SK-N-SH treated with all-trans-retinoic acid at 6 μM for 48 hours (cell line): ENCODE data around the gene SMIM22.

Experiments
- ARNTL ChIP-seq: fragments of 450-650 bp; formaldehyde crosslinking; IDR thresholded peaks from 2 replicates; pipeline ENCODE4 v1.5.0; 2020; ENCODE audit warnings: low read depth, mild to moderate bottlenecking, moderate library complexity, borderline replicate concordance
- BACH2 ChIP-seq: fragments of 250-450 bp; sonication (Bioruptor Pico); IDR thresholded peaks from 2 replicates; pipeline ENCODE4 v1.9.0; 2021; ENCODE audit warnings: mild to moderate bottlenecking, borderline replicate concordance
- CSDC2 ChIP-seq: fragments of 250-450 bp; sonication (Bioruptor Pico); IDR thresholded peaks from 2 replicates; pipeline ENCODE4 v1.5.0; 2020; ENCODE audit warnings: mild to moderate bottlenecking, moderate library complexity
- CSRNP3 ChIP-seq: fragments of 250-450 bp; sonication (Bioruptor Pico); IDR thresholded peaks from 2 replicates; pipeline ENCODE4 v1.5.1; 2021; ENCODE audit warnings: mild to moderate bottlenecking, moderate library complexity
- ESRRG ChIP-seq: fragments of 250-450 bp; sonication (Bioruptor Pico); IDR thresholded peaks from 2 replicates; pipeline ENCODE4 v1.6.1; 2021; ENCODE audit warnings: mild to moderate bottlenecking
- ISL1 ChIP-seq: fragments of 250-450 bp; sonication (Bioruptor Pico); IDR thresholded peaks from 2 replicates; pipeline ENCODE4 v2.1.2; 2022; ENCODE audit warnings: mild to moderate bottlenecking, moderate library complexity
- POU6F1 ChIP-seq: fragments of 250-450 bp; sonication (Bioruptor Pico); IDR thresholded peaks from 2 replicates; pipeline ENCODE4 v1.8.0; 2021; ENCODE audit warnings: low read depth, mild to moderate bottlenecking, moderate library complexity, borderline replicate concordance
- RARB ChIP-seq: fragments of 250-450 bp; sonication (Bioruptor Pico); IDR thresholded peaks from 2 replicates; pipeline ENCODE4 v1.8.0; 2021; ENCODE audit warnings: mild to moderate bottlenecking, moderate library complexity
- ZFP3 ChIP-seq: fragments of 250-450 bp; sonication (Bioruptor Pico); IDR thresholded peaks from 2 replicates; pipeline ENCODE4 v1.5.0; 2020; ENCODE audit warnings: mild to moderate bottlenecking, moderate library complexity
- ZFP30 ChIP-seq: fragments of 450-650 bp; formaldehyde crosslinking; IDR thresholded peaks from 2 replicates; pipeline ENCODE4 v1.5.0; 2022; ENCODE audit warnings: mild to moderate bottlenecking, moderate library complexity
- ZNF565 ChIP-seq: fragments of 450-650 bp; formaldehyde crosslinking; conservative IDR thresholded peaks from 2 replicates; pipeline ENCODE4 v1.5.0; 2020; ENCODE audit warnings: low read depth, mild to moderate bottlenecking, moderate library complexity
- ZNF70 ChIP-seq: fragments of 450-650 bp; formaldehyde crosslinking; IDR thresholded peaks from 2 replicates; pipeline ENCODE4 v1.5.0; 2020; ENCODE audit warnings: mild to moderate bottlenecking, moderate library complexity
- TF ChIP-seq, protein P1 (sequence below): fragments of 250-450 bp; sonication (Bioruptor Pico); IDR thresholded peaks from 2 replicates; pipeline ENCODE4 v1.5.1; 2020; ENCODE audit warnings: low read depth, mild to moderate bottlenecking, moderate library complexity
- TF ChIP-seq, protein P2 (sequence below): fragments of 250-450 bp; sonication (Bioruptor Pico); IDR thresholded peaks from 2 replicates; pipeline ENCODE4 v1.8.0; 2020; ENCODE audit warnings: mild to moderate bottlenecking, moderate library complexity, borderline replicate concordance

DNA sequence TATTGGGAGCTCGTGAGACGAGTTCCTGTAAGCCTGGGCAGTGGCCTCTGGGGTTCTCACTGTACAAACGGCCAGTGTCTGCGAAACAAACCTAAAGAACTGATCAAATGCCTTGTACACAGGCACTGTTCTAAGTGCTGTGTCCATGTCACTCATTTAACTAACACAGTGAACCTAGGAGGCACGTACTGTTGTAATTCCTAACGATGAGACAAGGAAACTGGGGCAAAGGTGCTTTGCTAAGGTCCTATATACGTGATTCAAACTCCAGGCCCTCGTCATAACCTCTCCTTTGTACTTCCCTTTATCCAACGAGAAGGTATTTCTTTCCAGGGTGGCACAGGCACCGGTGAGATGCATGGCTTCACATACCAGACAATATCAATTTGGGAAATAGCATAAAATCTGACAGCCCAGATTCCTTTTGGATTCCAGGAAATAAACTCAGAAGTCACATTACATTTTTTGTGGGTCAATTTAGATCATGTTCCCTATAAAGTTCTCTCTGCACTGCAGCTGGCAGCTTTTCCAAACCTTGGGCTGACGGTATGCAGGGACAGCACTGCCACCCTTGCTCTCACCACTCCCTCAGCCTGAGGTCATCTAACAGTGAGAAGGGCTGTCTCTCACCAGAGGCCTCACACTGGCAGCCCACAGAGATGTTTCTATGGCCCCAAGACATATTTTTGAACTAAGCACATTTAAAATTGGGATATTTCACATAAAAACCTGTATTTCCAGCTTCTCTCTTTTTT is 33.6 kb downstream of the SMIM22 start:
- TF ChIP-seq, protein P1, sequence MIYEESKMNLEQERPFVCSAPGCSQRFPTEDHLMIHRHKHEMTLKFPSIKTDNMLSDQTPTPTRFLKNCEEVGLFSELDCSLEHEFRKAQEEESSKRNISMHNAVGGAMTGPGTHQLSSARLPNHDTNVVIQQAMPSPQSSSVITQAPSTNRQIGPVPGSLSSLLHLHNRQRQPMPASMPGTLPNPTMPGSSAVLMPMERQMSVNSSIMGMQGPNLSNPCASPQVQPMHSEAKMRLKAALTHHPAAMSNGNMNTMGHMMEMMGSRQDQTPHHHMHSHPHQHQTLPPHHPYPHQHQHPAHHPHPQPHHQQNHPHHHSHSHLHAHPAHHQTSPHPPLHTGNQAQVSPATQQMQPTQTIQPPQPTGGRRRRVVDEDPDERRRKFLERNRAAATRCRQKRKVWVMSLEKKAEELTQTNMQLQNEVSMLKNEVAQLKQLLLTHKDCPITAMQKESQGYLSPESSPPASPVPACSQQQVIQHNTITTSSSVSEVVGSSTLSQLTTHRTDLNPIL, result no peak
- TF ChIP-seq ESRRG (CRISPR knock-in tag), result no peak
- no peak for TF ChIP-seq ZFP3 (CRISPR knock-in tag)
- no peak for TF ChIP-seq ZNF565 (CRISPR knock-in tag)
- TF ChIP-seq RARB (CRISPR knock-in tag), result no peak
- no peak for TF ChIP-seq CSRNP3
- TF ChIP-seq ISL1 (CRISPR knock-in tag), result no peak
- TF ChIP-seq POU6F1 (CRISPR knock-in tag), result no peak
- no peak for TF ChIP-seq CSDC2 (CRISPR knock-in tag)
- TF ChIP-seq, protein P2, sequence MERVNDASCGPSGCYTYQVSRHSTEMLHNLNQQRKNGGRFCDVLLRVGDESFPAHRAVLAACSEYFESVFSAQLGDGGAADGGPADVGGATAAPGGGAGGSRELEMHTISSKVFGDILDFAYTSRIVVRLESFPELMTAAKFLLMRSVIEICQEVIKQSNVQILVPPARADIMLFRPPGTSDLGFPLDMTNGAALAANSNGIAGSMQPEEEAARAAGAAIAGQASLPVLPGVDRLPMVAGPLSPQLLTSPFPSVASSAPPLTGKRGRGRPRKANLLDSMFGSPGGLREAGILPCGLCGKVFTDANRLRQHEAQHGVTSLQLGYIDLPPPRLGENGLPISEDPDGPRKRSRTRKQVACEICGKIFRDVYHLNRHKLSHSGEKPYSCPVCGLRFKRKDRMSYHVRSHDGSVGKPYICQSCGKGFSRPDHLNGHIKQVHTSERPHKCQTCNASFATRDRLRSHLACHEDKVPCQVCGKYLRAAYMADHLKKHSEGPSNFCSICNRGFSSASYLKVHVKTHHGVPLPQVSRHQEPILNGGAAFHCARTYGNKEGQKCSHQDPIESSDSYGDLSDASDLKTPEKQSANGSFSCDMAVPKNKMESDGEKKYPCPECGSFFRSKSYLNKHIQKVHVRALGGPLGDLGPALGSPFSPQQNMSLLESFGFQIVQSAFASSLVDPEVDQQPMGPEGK (CRISPR knock-in tag), result no peak
- TF ChIP-seq ARNTL, result no peak
- TF ChIP-seq BACH2 (CRISPR knock-in tag), result no peak
- no peak for TF ChIP-seq ZFP30 (CRISPR knock-in tag)
- TF ChIP-seq ZNF70 (CRISPR knock-in tag), result no peak
